Thyroid gland (tissue), 4 donors: ENCODE results near the gene MMP14. TPM values are rescaled to one million over a fixed set of nuclear protein-coding genes. Genes with fewer than 3 reads are reported as not detected.

ENCODE experiments used
- DNase-seq, 2 donors: peaks; one replicate each; pipeline ENCODE4 v3.0.0-alpha.2; 2019
- H3K27ac ChIP-seq, 3 donors: fragments of 200-600 bp; sonication (generic); 1 replicate in 2 of 3; 2 replicates in 1 of 3; pipeline ENCODE4 v1.5.1; 2016 to 2019; ENCODE audit warnings: mild to moderate bottlenecking in 1 of 3, moderate library complexity in 1 of 3
- H3K27me3 ChIP-seq: fragments of 200-600 bp; sonication (generic); one replicate; pipeline ENCODE4 v1.5.1; 2019
- H3K36me3 ChIP-seq, 2 donors: fragments of 200-600 bp; sonication (generic); one replicate each; pipeline ENCODE4 v1.5.1; 2016 to 2019
- H3K4me1 ChIP-seq, 2 donors: fragments of 200-600 bp; sonication (generic); one replicate each; pipeline ENCODE4 v1.5.1; 2017 to 2019
- H3K4me3 ChIP-seq, 3 donors: fragments of 200-600 bp; sonication (generic); replicated peaks in 1 of 3; 1 replicate in 2 of 3; 2 replicates in 1 of 3; pipeline ENCODE4 v1.5.1; 2016; ENCODE audit warnings: mild to moderate bottlenecking in 1 of 3
- H3K9me3 ChIP-seq: fragments of 200-600 bp; sonication (generic); one replicate; pipeline ENCODE4 v1.5.1; 2017
- CTCF ChIP-seq, 6 experiments: fragments of 200-600 bp in 3 of 6; fragments of 450-650 bp in 3 of 6; sonication (generic) in 3 of 6; IDR thresholded peaks; one replicate each; pipeline ENCODE4 v1.5.1; 2016 to 2019; ENCODE audit warnings: antibody characterized with exemption in 6 of 6, mild to moderate bottlenecking in 2 of 6, inconsistent platforms in 1 of 6, moderate library complexity in 1 of 6
- POLR2A ChIP-seq, 2 donors: fragments of 450-650 bp; IDR thresholded peaks; one replicate each; pipeline ENCODE4 v1.6.1; 2017; ENCODE audit warnings: antibody characterized with exemption in 2 of 2, mild to moderate bottlenecking in 2 of 2, moderate library complexity in 1 of 2
- WGBS, 2 donors: methylation state at CpG; one replicate each; pipeline ENCODE4 v1.1.5; 2017; 5-methylcytosine and 5-hydroxymethylcytosine counted together
- intact Hi-C: fragments of 100-400 bp; cut with DNase I; formaldehyde crosslinking; loops from one replicate; pipeline ENCODE4 v1.15.1; 2023
- total RNA-seq, 4 donors: library from RNA; depleted of rRNA; stranded (reverse); fragments of >200 nt; gene quantifications; one replicate each; pipeline ENCODE4 v1.2.3, GENCODE V29; 2016

Gene MMP14
- total RNA-seq, 4 donors from 2014 or later = 59.7 to 119 (median 88.5) TPM

GRCh38 chr14:22829661-22830442 is 6.5 kb upstream of the MMP14 start, which contains the start of gene MRPL52:
MRPL52 (plus strand) TSS chr14:22829887; CDS start chr14:22829913, 26 bp downstream.
- H3K9me3 ChIP-seq = no peaks in the 10 kb centered on the region
- peaks cover 9 to 10% of the 10 kb centered on the region in 2 donors for H3K4me1 ChIP-seq
- intact Hi-C loops = loop anchor here (10.0 kb wide), 1 partner anchor 55 kb away; no protein-coding TSS in a partner anchor
- WGBS, 2 donors = 0 to 1% methylated on average over 25 to 30 of the region's 41 CpGs
- H3K27ac ChIP-seq = peak within 1 kb of the TSS in 2 of 3 donors; percentile 63 to 81
- H3K4me3 ChIP-seq = peak within 1 kb of the TSS; percentile 41 to 74 (median 66)
- no peaks in the 10 kb centered on the region for H3K27me3 ChIP-seq
- H3K36me3 ChIP-seq = peaks cover 6 to 8% of the 10 kb centered on the region in 2 donors
- peak; percentile 88 to 90 for DNase-seq
- TF ChIP-seq POLR2A (IDR thresholded peaks at IDR 0.05) (peak in 1 of 2 donors; percentile 59), CTCF (IDR thresholded peaks at IDR 0.05) (no peak)

- intact Hi-C loops = no loop called here
- TF ChIP-seq POLR2A (IDR thresholded peaks at IDR 0.05) = no peak
- no peak for DNase-seq
- H3K9me3 ChIP-seq = no peaks in the 10 kb centered on the region
- WGBS, 2 donors = 23 to 31% methylated on average over 3 of the region's 3 CpGs
- peak overlapping the region in 2 of 3 donors; percentile 66 to 74 for H3K4me3 ChIP-seq
- no peaks in the 10 kb centered on the region for H3K27me3 ChIP-seq
- peaks cover 6 to 8% of the 10 kb centered on the region in 2 donors for H3K36me3 ChIP-seq
- peaks cover 8 to 9% of the 10 kb centered on the region in 2 donors for H3K4me1 ChIP-seq
- no peak overlapping the region for H3K27ac ChIP-seq
Observed at GRCh38 chr14:22830443-22831010, 5.9 kb upstream of the MMP14 start.

- H3K27ac ChIP-seq = peak overlapping the region in 1 of 3 donors; percentile 8
- no peak for DNase-seq
- 85 to 87% methylated on average over 3 of the region's 3 CpGs for WGBS, 2 donors
- intact Hi-C loops = no loop called here
- H3K4me1 ChIP-seq = peaks cover 16 to 24% of the 10 kb centered on the region in 2 donors
- no peak overlapping the region for H3K4me3 ChIP-seq
- peaks cover 6 to 8% of the 10 kb centered on the region in 2 donors for H3K36me3 ChIP-seq
- TF ChIP-seq POLR2A (IDR thresholded peaks at IDR 0.05) (no peak), CTCF (IDR thresholded peaks at IDR 0.05) (no peak)
- H3K9me3 ChIP-seq = no peaks in the 10 kb centered on the region
- H3K27me3 ChIP-seq = no peaks in the 10 kb centered on the region
Observed at GRCh38 chr14:22835505-22835904, 880 bp upstream of the MMP14 start.

- 2% methylated on average over 36 to 42 of the region's 57 CpGs for WGBS, 2 donors
Observed at GRCh38 chr14:22837114-22837749, 847 bp downstream of the MMP14 start.

More at GRCh38 chr14:22837114-22837749, 847 bp downstream of the MMP14 start:
- peak overlapping the region; percentile 80 to 97 (median 94) for H3K27ac ChIP-seq
- peak overlapping the region; percentile 71 to 95 (median 83) for H3K4me3 ChIP-seq
- H3K36me3 ChIP-seq = peaks cover 18 to 19% of the 10 kb centered on the region in 2 donors
- no peaks in the 10 kb centered on the region for H3K9me3 ChIP-seq
- peak; percentile 71 to 75 for DNase-seq
- TF ChIP-seq CTCF (IDR thresholded peaks at IDR 0.05) = no peak
- TF ChIP-seq POLR2A (IDR thresholded peaks at IDR 0.05) = peak in 1 of 2 donors; percentile 54
- peaks cover 15 to 20% of the 10 kb centered on the region in 2 donors for H3K4me1 ChIP-seq
- intact Hi-C loops = no loop called here
- no peaks in the 10 kb centered on the region for H3K27me3 ChIP-seq
